ENCODE data around the gene CRELD1. TPM values are rescaled to one million over a fixed set of nuclear protein-coding genes. Genes with fewer than 3 reads are reported as not detected.
"Not testable (repeated sequence)": the region's sequence is repeated elsewhere in the genome, so short reads cannot be mapped to it uniquely, and the experiment has no call there.

The CRELD1 gene
- total and polyA plus RNA-seq, 2 donors (not counting 1 experiment from before 2014, with no cell fraction given) = 46.8 to 47.6 TPM

GRCh38 chr3:9938966-9939365 lies 5.3 kb downstream of the CRELD1 start:
- Mint-ChIP-seq H3K27ac (no peak overlapping the region), H3K9me3 (ENCODE audit: insufficient read depth) (no peaks in the 10 kb centered on the region), H3K4me1 (peaks cover 21% of the 10 kb centered on the region), H3K4me3 (no peak overlapping the region), H3K27me3 (no peaks in the 10 kb centered on the region)
- H3K27ac ChIP-seq (ENCODE audit: low read length in 2 of 2) = no peak overlapping the region
- POLR2A ChIA-PET = no interaction called here
- no CpG with 5 or more reads among the region's 2 CpGs for WGBS (ENCODE audit: insufficient coverage)
- H2AFZ ChIP-seq (ENCODE audit: insufficient read depth, low read depth, low read length, poor library complexity, severe bottlenecking) = no peak overlapping the region
- intact Hi-C loops (cut with micrococcal nuclease) = no loop called here
- H3K9me3 ChIP-seq (ENCODE audit: control extremely low read depth in 1 of 3, control insufficient read depth in 2 of 3, insufficient read depth in 1 of 3, low read length in 2 of 3) = no peaks in the 10 kb centered on the region
- no peak overlapping the region for H3K4me2 ChIP-seq (replicated peaks; ENCODE audit: low read depth, low read length, poor library complexity, severe bottlenecking)
- peaks cover 0 to 32% of the 10 kb centered on the region in 2 experiments for H3K36me3 ChIP-seq (replicated peaks in 1 of 2; ENCODE audit: control extremely low read depth in 1 of 2, control insufficient read depth in 1 of 2, extremely low read depth in 1 of 2, insufficient read depth in 2 of 2, low read length in 1 of 2)
- H3K27me3 ChIP-seq (replicated peaks in 1 of 4; ENCODE audit: control extremely low read depth in 1 of 4, control insufficient read depth in 3 of 4, insufficient read depth in 4 of 4, low read length in 3 of 4) = no peaks in the 10 kb centered on the region
- peaks cover 24% of the 10 kb centered on the region for H3K79me2 ChIP-seq (ENCODE audit: control insufficient read depth, insufficient read depth, low read length)
- TF ChIP-seq EZH2 (IDR thresholded peaks at IDR 0.05; ENCODE audit: borderline replicate concordance, insufficient read depth, low read depth, low read length, poor library complexity, severe bottlenecking) (no peak), CTCF (IDR thresholded peaks at IDR 0.05) (no peak)
- CTCF ChIA-PET = interaction anchor here (0.8 kb wide), 1 partner anchor 7 kb away, joined by 3 read pairs; no protein-coding TSS in a partner anchor
- no peaks in the 10 kb centered on the region for H4K20me1 ChIP-seq (ENCODE audit: control insufficient read depth, insufficient read depth, low read length, poor library complexity, severe bottlenecking)
- ATAC-seq (ENCODE audit: low read depth) (no peak), DNase-seq (no peak)
- peaks cover 15 to 16% of the 10 kb centered on the region in 2 donors for H3K4me1 ChIP-seq (ENCODE audit: control insufficient read depth in 2 of 2, insufficient read depth in 2 of 2, low read length in 2 of 2)
- no peak overlapping the region for H3K4me3 ChIP-seq (ENCODE audit: control extremely low read depth in 1 of 5, extremely low read depth in 1 of 5, insufficient read depth in 1 of 5, low read depth in 2 of 5, low read length in 4 of 5)
- H3K9ac ChIP-seq (ENCODE audit: low read length) = no peak overlapping the region

GRCh38 chr3:9939906-9940305 lies 6.3 kb downstream of the CRELD1 start:
- H3K27me3 ChIP-seq (replicated peaks in 1 of 4; ENCODE audit: control extremely low read depth in 1 of 4, control insufficient read depth in 3 of 4, insufficient read depth in 4 of 4, low read length in 3 of 4); CTCF ChIA-PET; H3K9me3 Mint-ChIP-seq (ENCODE audit: insufficient read depth); intact Hi-C loops (cut with micrococcal nuclease); H3K4me1 ChIP-seq (ENCODE audit: control insufficient read depth in 2 of 2, insufficient read depth in 2 of 2, low read length in 2 of 2); POLR2A ChIA-PET; H3K27ac ChIP-seq (ENCODE audit: low read length in 2 of 2); H3K27ac Mint-ChIP-seq; H3K9ac ChIP-seq (ENCODE audit: low read length); ATAC-seq (ENCODE audit: low read depth); H3K9me3 ChIP-seq (ENCODE audit: control extremely low read depth in 1 of 3, control insufficient read depth in 2 of 3, insufficient read depth in 1 of 3, low read length in 2 of 3); H3K4me3 Mint-ChIP-seq; H3K27me3 Mint-ChIP-seq; H4K20me1 ChIP-seq (ENCODE audit: control insufficient read depth, insufficient read depth, low read length, poor library complexity, severe bottlenecking); H3K4me3 ChIP-seq (ENCODE audit: control extremely low read depth in 1 of 5, extremely low read depth in 1 of 5, insufficient read depth in 1 of 5, low read depth in 2 of 5, low read length in 4 of 5); H3K4me2 ChIP-seq (replicated peaks; ENCODE audit: low read depth, low read length, poor library complexity, severe bottlenecking); H2AFZ ChIP-seq (ENCODE audit: insufficient read depth, low read depth, low read length, poor library complexity, severe bottlenecking); DNase-seq: not testable (repeated sequence)
- H3K4me1 Mint-ChIP-seq = peaks cover 11% of the 10 kb centered on the region
- Histone ChIP-seq H3K36me3 (replicated peaks in 1 of 2; ENCODE audit: control extremely low read depth in 1 of 2, control insufficient read depth in 1 of 2, extremely low read depth in 1 of 2, insufficient read depth in 2 of 2, low read length in 1 of 2) (peaks cover 0 to 30% of the 10 kb centered on the region in 2 experiments), H3K79me2 (ENCODE audit: control insufficient read depth, insufficient read depth, low read length) (peaks cover 14% of the 10 kb centered on the region)
- WGBS (ENCODE audit: insufficient coverage) = 100% methylated on average over 2 of the region's 32 CpGs

Measured in B cell (primary cell).